Esophagus squamous epithelium (tissue), 5 donors: ENCODE measurements around the gene YIF1A. TPM values are rescaled to one million over a fixed set of nuclear protein-coding genes. Genes with fewer than 3 reads are reported as not detected.

Experiments
- DNase-seq: peaks from one replicate; lab custom pipeline; 2025; lab: John Stamatoyannopoulos, UW
- H3K27ac ChIP-seq, 4 donors: fragments of 200-600 bp; sonication (generic); one replicate each; pipeline ENCODE4 v1.5.1; 2016 to 2019; ENCODE audit warnings: mild to moderate bottlenecking in 1 of 4
- H3K27me3 ChIP-seq, 4 donors: fragments of 200-600 bp; sonication (generic); 1 replicate in 3 of 4; 2 replicates in 1 of 4; pipeline versions ENCODE4 v1.5.1 to v1.6.0; 2017 to 2021; ENCODE audit warnings: antibody characterized with exemption in 1 of 4
- H3K36me3 ChIP-seq, 3 donors: fragments of 200-600 bp; sonication (generic); one replicate each; pipeline ENCODE4 v1.5.1; 2016 to 2019
- H3K4me1 ChIP-seq, 3 donors: fragments of 200-600 bp; sonication (generic); one replicate each; pipeline ENCODE4 v1.5.1; 2017 to 2019
- H3K4me3 ChIP-seq, 4 donors: fragments of 200-600 bp; sonication (generic); 1 replicate in 3 of 4; 2 replicates in 1 of 4; pipeline ENCODE4 v1.5.1; 2016 to 2019; ENCODE audit warnings: mild to moderate bottlenecking in 2 of 4, moderate library complexity in 1 of 4
- H3K9me3 ChIP-seq, 3 donors: fragments of 200-600 bp; sonication (generic); one replicate each; pipeline ENCODE4 v1.5.1; 2016 to 2019
- CTCF ChIP-seq, 6 experiments: fragments of 450-650 bp in 4 of 6; fragments of 200-600 bp in 2 of 6; sonication (generic) in 2 of 6; IDR thresholded peaks; one replicate each; pipeline ENCODE4 v1.5.1; 2016 to 2019; ENCODE audit warnings: antibody characterized with exemption in 6 of 6, mild to moderate bottlenecking in 4 of 6, moderate library complexity in 4 of 6
- POLR2A ChIP-seq, 4 donors: fragments of 450-650 bp; IDR thresholded peaks; one replicate each; pipeline ENCODE4 v1.6.1; 2017; ENCODE audit warnings: antibody characterized with exemption in 4 of 4, mild to moderate bottlenecking in 4 of 4, moderate library complexity in 3 of 4
- WGBS, 2 donors: methylation state at CpG; one replicate each; pipeline ENCODE4 v1.1.5; 2018; 5-methylcytosine and 5-hydroxymethylcytosine counted together
- intact Hi-C: fragments of 100-400 bp; cut with DNase I; formaldehyde crosslinking; loops from one replicate; pipeline ENCODE4 v1.15.0; 2022
- total RNA-seq, 4 donors: library from RNA; depleted of rRNA; stranded (reverse); fragments of >200 nt; gene quantifications; one replicate each; pipeline ENCODE4 v1.1.0, GENCODE V29; 2016
- donor health status: DM: yes; HTN: yes; CAD: no.

YIF1A gene
- total RNA-seq, 4 donors from 2014 or later, result 51.9 to 71.9 (median 63.8) TPM

DNA sequence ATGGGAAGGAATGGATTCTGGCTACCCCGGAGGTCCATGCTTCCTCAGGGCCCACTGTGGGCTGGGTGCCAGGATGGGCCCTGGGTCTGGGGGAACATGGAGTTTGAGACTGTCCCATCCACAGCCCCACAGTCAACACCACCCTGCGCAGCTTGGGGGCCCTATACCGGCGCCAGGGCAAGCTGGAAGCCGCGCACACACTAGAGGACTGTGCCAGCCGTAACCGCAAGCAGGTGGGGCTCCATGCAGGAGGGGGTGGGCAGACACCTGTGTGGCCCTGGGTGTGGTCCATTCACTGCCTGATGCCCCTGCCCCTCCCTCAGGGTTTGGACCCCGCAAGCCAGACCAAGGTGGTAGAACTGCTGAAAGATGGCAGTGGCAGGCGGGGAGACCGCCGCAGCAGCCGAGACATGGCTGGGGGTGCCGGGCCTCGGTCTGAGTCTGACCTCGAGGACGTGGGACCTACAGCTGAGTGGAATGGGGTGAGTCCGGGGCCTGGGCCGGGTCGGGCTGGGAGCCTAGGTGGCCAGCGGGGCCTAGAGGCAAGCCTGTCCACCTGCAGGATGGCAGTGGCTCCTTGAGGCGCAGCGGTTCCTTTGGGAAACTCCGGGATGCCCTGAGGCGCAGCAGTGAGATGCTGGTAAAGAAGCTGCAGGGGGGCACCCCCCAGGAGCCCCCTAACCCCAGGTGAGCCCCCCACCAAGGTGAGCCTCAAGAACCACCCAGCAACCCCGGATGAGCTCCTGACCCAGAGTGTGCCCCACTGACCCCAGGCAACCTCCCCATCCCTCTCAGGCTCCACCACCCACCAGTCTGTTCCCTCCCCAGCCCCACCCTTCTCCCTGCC, 23.2 kb downstream of the YIF1A start:
- peaks cover 3 to 63% (median 11%) of the 10 kb centered on the region in 3 donors for H3K36me3 ChIP-seq
- peak overlapping the region in 1 of 4 donors; percentile 98 for H3K27ac ChIP-seq

GRCh38 chr11:66264914-66265313, 24.0 kb downstream of the YIF1A start:
- peaks cover 9 to 38% (median 15%) of the 10 kb centered on the region in 3 donors for H3K4me1 ChIP-seq
- H3K4me3 ChIP-seq, result no peak overlapping the region
- TF ChIP-seq POLR2A (IDR thresholded peaks at IDR 0.05) (no peak), CTCF (IDR thresholded peaks at IDR 0.05) (peak in 3 of 6 experiments; percentile 21 to 52 (median 23))
- WGBS, 2 donors, result 63 to 86% methylated on average over 3 to 7 of the region's 12 CpGs
- H3K36me3 ChIP-seq, result peaks cover 0 to 65% (median 11%) of the 10 kb centered on the region in 3 donors
- H3K27ac ChIP-seq, result no peak overlapping the region
- no peaks in the 10 kb centered on the region for H3K9me3 ChIP-seq
- no peaks in the 10 kb centered on the region for H3K27me3 ChIP-seq
- DNase-seq, result no peak
- intact Hi-C loops, result no loop called here

More for the DNA sequence above, 23.2 kb downstream of the YIF1A start:
- 100% methylated on average over 2 of the region's 26 CpGs; no CpG with 5 or more reads in 1 of the 2 donors for WGBS, 2 donors
- Histone ChIP-seq H3K4me1 (peaks cover 9 to 46% (median 17%) of the 10 kb centered on the region in 3 donors), H3K27me3 (no peaks in the 10 kb centered on the region), H3K4me3 (no peak overlapping the region), H3K9me3 (no peaks in the 10 kb centered on the region)
- DNase-seq, result no peak
- intact Hi-C loops, result no loop called here
- TF ChIP-seq CTCF (IDR thresholded peaks at IDR 0.05), result no peak
- no peak for TF ChIP-seq POLR2A (IDR thresholded peaks at IDR 0.05)

GRCh38 chr11:66264383-66264782, 24.6 kb downstream of the YIF1A start:
- Histone ChIP-seq H3K4me3 (no peak overlapping the region), H3K27me3 (no peaks in the 10 kb centered on the region), H3K36me3 (peaks cover 0 to 71% (median 11%) of the 10 kb centered on the region in 3 donors), H3K27ac (no peak overlapping the region), H3K4me1 (peaks cover 9 to 33% (median 10%) of the 10 kb centered on the region in 3 donors), H3K9me3 (no peaks in the 10 kb centered on the region)
- no peak for DNase-seq
- WGBS, 2 donors, result 90% methylated on average over 8 of the region's 8 CpGs
- no peak for TF ChIP-seq CTCF (IDR thresholded peaks at IDR 0.05)
- TF ChIP-seq POLR2A (IDR thresholded peaks at IDR 0.05), result no peak
- intact Hi-C loops, result no loop called here

- peaks cover 10 to 34% (median 11%) of the 10 kb centered on the region in 3 donors for H3K4me1 ChIP-seq
- H3K27me3 ChIP-seq, result no peaks in the 10 kb centered on the region
- DNase-seq, result no peak
- H3K9me3 ChIP-seq, result no peaks in the 10 kb centered on the region
- intact Hi-C loops, result no loop called here
- H3K4me3 ChIP-seq, result no peak overlapping the region
- H3K36me3 ChIP-seq, result peaks cover 0 to 73% (median 11%) of the 10 kb centered on the region in 3 donors
- no peak overlapping the region for H3K27ac ChIP-seq
- TF ChIP-seq CTCF (IDR thresholded peaks at IDR 0.05), result no peak
- TF ChIP-seq POLR2A (IDR thresholded peaks at IDR 0.05), result no peak
- 100% methylated on average over 5 of the region's 10 CpGs; no CpG with 5 or more reads in 1 of the 2 donors for WGBS, 2 donors
These were observed 25.2 kb downstream of the YIF1A start for GRCh38 chr11:66263785-66264184.

DNA sequence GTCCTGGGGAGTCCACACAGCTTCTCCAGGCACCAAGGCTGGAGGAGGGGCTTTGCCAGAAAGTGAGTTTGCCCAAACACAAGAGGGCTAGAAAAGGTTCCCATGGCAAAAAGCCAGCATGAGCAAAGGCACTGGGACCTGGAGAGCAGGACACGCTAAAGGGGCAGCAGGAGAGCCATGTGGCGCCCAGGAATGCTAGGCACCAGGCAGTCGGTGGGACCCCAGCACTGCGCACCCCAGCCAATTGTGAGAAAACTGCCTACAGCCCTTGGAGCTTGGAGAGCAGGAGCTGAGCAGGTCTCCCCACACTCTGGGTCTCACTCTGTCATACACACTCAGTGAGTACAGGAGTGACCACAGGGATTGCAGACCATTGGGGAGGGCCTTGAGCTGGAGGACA, 25.7 kb downstream of the YIF1A start:
- Histone ChIP-seq H3K9me3 (no peaks in the 10 kb centered on the region), H3K27ac (no peak overlapping the region), H3K27me3 (no peaks in the 10 kb centered on the region), H3K4me1 (peaks cover 14 to 40% (median 16%) of the 10 kb centered on the region in 3 donors), H3K4me3 (no peak overlapping the region), H3K36me3 (peaks cover 0 to 73% (median 11%) of the 10 kb centered on the region in 3 donors)
- no peak for TF ChIP-seq CTCF (IDR thresholded peaks at IDR 0.05)
- TF ChIP-seq POLR2A (IDR thresholded peaks at IDR 0.05), result no peak
- intact Hi-C loops, result no loop called here
- no peak for DNase-seq
- 100% methylated on average over 1 to 2 of the region's 4 CpGs for WGBS, 2 donors
